K562 (cell line): ENCODE measurements around the gene DHX57. TPM values are rescaled to one million over a fixed set of nuclear protein-coding genes. Genes with fewer than 3 reads are reported as not detected.

ENCODE experiments used
- ARHGAP35 ChIP-seq: fragments of 450-650 bp; IDR thresholded peaks from 2 replicates; pipeline ENCODE4 v1.6.1; 2018; ENCODE audit not compliant: partially characterized antibody
- CBFA2T3 ChIP-seq: fragments of 450-650 bp; IDR thresholded peaks from 2 replicates; pipeline ENCODE4 v1.6.1; 2017
- GATAD2A ChIP-seq: fragments of 450-650 bp; IDR thresholded peaks from 2 replicates; pipeline ENCODE4 v1.6.1; 2017
- NCOA4 ChIP-seq: fragments of 450-650 bp; IDR thresholded peaks from 2 replicates; pipeline ENCODE4 v1.6.1; 2018; ENCODE audit warnings: mild to moderate bottlenecking; ENCODE audit not compliant: partially characterized antibody
- NR4A1 ChIP-seq, 2 experiments: fragments of 250-450 bp in 1 of 2; fragments of 450-650 bp in 1 of 2; sonication (Bioruptor Pico) in 1 of 2; IDR thresholded peaks; 2 replicates each; pipeline versions ENCODE4 v1.4.0 to v1.6.1; 2016 to 2020; ENCODE audit warnings: mild to moderate bottlenecking in 2 of 2, missing compliant biosample characterization in 1 of 2, missing genetic modification characterization in 1 of 2, moderate library complexity in 1 of 2
- SNRNP70 ChIP-seq: fragments of 200-400 bp; formaldehyde crosslinking; optimal IDR thresholded peaks from 2 replicates; pipeline ENCODE3; 2017; ENCODE audit warnings: low read depth, low read length
- TAF1 ChIP-seq: IDR thresholded peaks from 2 replicates; pipeline ENCODE4 v1.6.1; 2011; ENCODE audit warnings: mild to moderate bottlenecking, low read length, moderate library complexity; ENCODE audit not compliant: insufficient read depth, control insufficient read depth, severe bottlenecking; ENCODE audit errors: extremely low read depth
- polyA plus RNA-seq, 8 experiments: library from polyadenylated mRNA; depleted of rRNA in 4 of 8; stranded (reverse) in 5 of 8; unstranded in 3 of 8; fragments of >200 nt; fragmentation: Nextera tagmentation in 2 of 8; fragmentation: Illumina TruSeq in 1 of 8; extraction: Ambion mirVana in 2 of 8; extraction: Trizol in 1 of 8; gene quantifications; 2 replicates each; pipeline versions ENCODE4 v1.2.1 to v1.2.3, GENCODE V29; 2011 to 2014; ENCODE audit warnings: inconsistent platforms in 1 of 8, missing spikeins in 1 of 8
- total RNA-seq, 7 experiments: library from RNA; depleted of rRNA in 6 of 7; stranded (reverse); fragments of >200 nt in 6 of 7; fragmentation: Illumina TruSeq in 2 of 7; extraction: Trizol in 2 of 7; gene quantifications; 2 replicates each; pipeline versions ENCODE4 v1.2.1 to v1.2.3, GENCODE V29; 2011 to 2021; ENCODE audit warnings: low replicate concordance in 1 of 7
- TF ChIP-seq, protein P1 (sequence below): fragments of 450-650 bp; IDR thresholded peaks from 2 replicates; pipeline ENCODE4 v1.6.1; 2016; ENCODE audit warnings: mild to moderate bottlenecking, moderate library complexity
- TF ChIP-seq, protein P2 (sequence below): sonication (generic); formaldehyde crosslinking; IDR thresholded peaks from 2 replicates; pipeline ENCODE4 v1.5.0; 2020; ENCODE audit warnings: missing genetic modification reagents

DHX57 gene
- total and polyA plus RNA-seq, 9 of the 15 experiments (the other 6 are each of a cell fraction or from before 2014, with no cell fraction given), result 7.4 to 23.6 (median 17.9) TPM

DNA sequence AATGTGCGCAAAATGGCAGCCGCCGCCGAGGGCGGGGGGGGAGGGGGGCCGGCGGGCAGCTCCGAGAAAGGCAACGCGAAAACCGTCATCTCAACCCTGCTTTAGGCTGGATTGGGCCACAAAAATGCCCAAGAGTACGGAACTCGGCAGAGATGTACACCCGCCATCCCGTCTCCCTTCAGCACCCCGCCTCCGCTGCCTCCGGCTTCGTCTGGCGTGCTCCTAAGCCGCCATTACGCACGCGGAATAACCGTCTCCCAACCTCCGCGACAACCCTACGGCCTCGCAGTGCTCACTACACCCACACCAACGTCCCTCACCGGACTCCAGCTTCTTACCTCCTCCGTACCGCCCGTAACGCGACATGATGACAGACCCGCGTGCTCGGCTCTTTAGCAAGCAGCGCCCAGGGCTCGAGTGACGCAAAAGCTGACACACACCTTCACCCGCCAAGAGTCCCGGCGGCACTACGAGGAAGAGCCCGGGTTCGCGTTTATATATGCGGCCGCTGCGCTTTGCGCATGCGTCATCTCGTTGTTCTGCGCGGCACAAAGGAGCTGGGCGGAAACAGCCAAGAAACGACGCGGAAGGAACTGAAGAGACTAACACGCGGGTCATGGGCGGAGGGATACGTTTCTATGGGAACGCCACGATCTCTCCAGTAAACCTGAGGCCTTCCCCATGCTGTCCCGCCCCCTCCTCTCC is 124.7 kb downstream of the DHX57 start, which contains the start of gene SRSF7 (continued):
- TF ChIP-seq, protein P1, sequence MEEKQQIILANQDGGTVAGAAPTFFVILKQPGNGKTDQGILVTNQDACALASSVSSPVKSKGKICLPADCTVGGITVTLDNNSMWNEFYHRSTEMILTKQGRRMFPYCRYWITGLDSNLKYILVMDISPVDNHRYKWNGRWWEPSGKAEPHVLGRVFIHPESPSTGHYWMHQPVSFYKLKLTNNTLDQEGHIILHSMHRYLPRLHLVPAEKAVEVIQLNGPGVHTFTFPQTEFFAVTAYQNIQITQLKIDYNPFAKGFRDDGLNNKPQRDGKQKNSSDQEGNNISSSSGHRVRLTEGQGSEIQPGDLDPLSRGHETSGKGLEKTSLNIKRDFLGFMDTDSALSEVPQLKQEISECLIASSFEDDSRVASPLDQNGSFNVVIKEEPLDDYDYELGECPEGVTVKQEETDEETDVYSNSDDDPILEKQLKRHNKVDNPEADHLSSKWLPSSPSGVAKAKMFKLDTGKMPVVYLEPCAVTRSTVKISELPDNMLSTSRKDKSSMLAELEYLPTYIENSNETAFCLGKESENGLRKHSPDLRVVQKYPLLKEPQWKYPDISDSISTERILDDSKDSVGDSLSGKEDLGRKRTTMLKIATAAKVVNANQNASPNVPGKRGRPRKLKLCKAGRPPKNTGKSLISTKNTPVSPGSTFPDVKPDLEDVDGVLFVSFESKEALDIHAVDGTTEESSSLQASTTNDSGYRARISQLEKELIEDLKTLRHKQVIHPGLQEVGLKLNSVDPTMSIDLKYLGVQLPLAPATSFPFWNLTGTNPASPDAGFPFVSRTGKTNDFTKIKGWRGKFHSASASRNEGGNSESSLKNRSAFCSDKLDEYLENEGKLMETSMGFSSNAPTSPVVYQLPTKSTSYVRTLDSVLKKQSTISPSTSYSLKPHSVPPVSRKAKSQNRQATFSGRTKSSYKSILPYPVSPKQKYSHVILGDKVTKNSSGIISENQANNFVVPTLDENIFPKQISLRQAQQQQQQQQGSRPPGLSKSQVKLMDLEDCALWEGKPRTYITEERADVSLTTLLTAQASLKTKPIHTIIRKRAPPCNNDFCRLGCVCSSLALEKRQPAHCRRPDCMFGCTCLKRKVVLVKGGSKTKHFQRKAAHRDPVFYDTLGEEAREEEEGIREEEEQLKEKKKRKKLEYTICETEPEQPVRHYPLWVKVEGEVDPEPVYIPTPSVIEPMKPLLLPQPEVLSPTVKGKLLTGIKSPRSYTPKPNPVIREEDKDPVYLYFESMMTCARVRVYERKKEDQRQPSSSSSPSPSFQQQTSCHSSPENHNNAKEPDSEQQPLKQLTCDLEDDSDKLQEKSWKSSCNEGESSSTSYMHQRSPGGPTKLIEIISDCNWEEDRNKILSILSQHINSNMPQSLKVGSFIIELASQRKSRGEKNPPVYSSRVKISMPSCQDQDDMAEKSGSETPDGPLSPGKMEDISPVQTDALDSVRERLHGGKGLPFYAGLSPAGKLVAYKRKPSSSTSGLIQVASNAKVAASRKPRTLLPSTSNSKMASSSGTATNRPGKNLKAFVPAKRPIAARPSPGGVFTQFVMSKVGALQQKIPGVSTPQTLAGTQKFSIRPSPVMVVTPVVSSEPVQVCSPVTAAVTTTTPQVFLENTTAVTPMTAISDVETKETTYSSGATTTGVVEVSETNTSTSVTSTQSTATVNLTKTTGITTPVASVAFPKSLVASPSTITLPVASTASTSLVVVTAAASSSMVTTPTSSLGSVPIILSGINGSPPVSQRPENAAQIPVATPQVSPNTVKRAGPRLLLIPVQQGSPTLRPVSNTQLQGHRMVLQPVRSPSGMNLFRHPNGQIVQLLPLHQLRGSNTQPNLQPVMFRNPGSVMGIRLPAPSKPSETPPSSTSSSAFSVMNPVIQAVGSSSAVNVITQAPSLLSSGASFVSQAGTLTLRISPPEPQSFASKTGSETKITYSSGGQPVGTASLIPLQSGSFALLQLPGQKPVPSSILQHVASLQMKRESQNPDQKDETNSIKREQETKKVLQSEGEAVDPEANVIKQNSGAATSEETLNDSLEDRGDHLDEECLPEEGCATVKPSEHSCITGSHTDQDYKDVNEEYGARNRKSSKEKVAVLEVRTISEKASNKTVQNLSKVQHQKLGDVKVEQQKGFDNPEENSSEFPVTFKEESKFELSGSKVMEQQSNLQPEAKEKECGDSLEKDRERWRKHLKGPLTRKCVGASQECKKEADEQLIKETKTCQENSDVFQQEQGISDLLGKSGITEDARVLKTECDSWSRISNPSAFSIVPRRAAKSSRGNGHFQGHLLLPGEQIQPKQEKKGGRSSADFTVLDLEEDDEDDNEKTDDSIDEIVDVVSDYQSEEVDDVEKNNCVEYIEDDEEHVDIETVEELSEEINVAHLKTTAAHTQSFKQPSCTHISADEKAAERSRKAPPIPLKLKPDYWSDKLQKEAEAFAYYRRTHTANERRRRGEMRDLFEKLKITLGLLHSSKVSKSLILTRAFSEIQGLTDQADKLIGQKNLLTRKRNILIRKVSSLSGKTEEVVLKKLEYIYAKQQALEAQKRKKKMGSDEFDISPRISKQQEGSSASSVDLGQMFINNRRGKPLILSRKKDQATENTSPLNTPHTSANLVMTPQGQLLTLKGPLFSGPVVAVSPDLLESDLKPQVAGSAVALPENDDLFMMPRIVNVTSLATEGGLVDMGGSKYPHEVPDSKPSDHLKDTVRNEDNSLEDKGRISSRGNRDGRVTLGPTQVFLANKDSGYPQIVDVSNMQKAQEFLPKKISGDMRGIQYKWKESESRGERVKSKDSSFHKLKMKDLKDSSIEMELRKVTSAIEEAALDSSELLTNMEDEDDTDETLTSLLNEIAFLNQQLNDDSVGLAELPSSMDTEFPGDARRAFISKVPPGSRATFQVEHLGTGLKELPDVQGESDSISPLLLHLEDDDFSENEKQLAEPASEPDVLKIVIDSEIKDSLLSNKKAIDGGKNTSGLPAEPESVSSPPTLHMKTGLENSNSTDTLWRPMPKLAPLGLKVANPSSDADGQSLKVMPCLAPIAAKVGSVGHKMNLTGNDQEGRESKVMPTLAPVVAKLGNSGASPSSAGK, result peak; percentile 94
- TF ChIP-seq SNRNP70 (peak; percentile 95), NR4A1 (CRISPR knock-in tag; IDR thresholded peaks at IDR 0.05) (no peak), NR4A1 (tag; IDR thresholded peaks at IDR 0.05) (no peak), NCOA4 (peak; percentile 82), ARHGAP35 (peak; percentile 79), GATAD2A (no peak; the same call in 1 of the 2 replicates), TAF1 (peak; percentile 100), CBFA2T3 (peak; percentile 12; the same call in 1 of the 2 replicates)
- TF ChIP-seq, protein P2, sequence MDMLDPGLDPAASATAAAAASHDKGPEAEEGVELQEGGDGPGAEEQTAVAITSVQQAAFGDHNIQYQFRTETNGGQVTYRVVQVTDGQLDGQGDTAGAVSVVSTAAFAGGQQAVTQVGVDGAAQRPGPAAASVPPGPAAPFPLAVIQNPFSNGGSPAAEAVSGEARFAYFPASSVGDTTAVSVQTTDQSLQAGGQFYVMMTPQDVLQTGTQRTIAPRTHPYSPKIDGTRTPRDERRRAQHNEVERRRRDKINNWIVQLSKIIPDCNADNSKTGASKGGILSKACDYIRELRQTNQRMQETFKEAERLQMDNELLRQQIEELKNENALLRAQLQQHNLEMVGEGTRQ, result no peak
